SK-N-SH (cell line): ENCODE results near the gene NXPH4.

ENCODE experiments used
- CTCF ChIP-seq: fragments of 200-600 bp; sonication (generic); IDR thresholded peaks from 2 replicates; pipeline ENCODE4 v1.6.1; 2017; ENCODE audit warnings: antibody characterized with exemption, mild to moderate bottlenecking, moderate library complexity
- JUND ChIP-seq: IDR thresholded peaks from 2 replicates; pipeline ENCODE4 v1.4.0; 2012
- POLR2AphosphoS5 ChIP-seq: IDR thresholded peaks from 2 replicates; pipeline ENCODE4 v1.6.1; 2012; ENCODE audit warnings: low read depth, low read length
- RAD21 ChIP-seq: IDR thresholded peaks from 2 replicates; pipeline ENCODE4 v1.6.1; 2012; ENCODE audit warnings: mild to moderate bottlenecking, low read length
- REST ChIP-seq: IDR thresholded peaks from 2 replicates; pipeline ENCODE4 v1.6.1; 2012; ENCODE audit warnings: mild to moderate bottlenecking, low read depth, low read length, moderate library complexity
- RFX5 ChIP-seq: IDR thresholded peaks from 2 replicates; pipeline ENCODE4 v1.6.1; 2012; ENCODE audit warnings: mild to moderate bottlenecking, improper control_type of control experiment, low read length
- USF1 ChIP-seq: IDR thresholded peaks from 2 replicates; pipeline ENCODE4 v1.4.0; 2012; ENCODE audit warnings: low read depth, borderline replicate concordance
- USF2 ChIP-seq: fragments of 150-350 bp; IDR thresholded peaks from 2 replicates; pipeline ENCODE4 v1.6.1; 2017; ENCODE audit warnings: antibody characterized with exemption, low read length, low read depth, borderline replicate concordance

- TF ChIP-seq CTCF: no peak
- TF ChIP-seq USF1: no peak
- no peak for TF ChIP-seq JUND
- no peak for TF ChIP-seq USF2
- TF ChIP-seq REST: no peak
- no peak for TF ChIP-seq POLR2AphosphoS5
- no peak for TF ChIP-seq RAD21
- no peak for TF ChIP-seq RFX5
Observed at GRCh38 chr12:57183939-57184725, 32.5 kb upstream of the NXPH4 start.
